ENCODE results near the gene LRMDA. TPM values are rescaled to one million over a fixed set of nuclear protein-coding genes. Genes with fewer than 3 reads are reported as not detected.

The LRMDA gene
- total RNA-seq, 1 experiment from 2014 or later: not detected

DNA sequence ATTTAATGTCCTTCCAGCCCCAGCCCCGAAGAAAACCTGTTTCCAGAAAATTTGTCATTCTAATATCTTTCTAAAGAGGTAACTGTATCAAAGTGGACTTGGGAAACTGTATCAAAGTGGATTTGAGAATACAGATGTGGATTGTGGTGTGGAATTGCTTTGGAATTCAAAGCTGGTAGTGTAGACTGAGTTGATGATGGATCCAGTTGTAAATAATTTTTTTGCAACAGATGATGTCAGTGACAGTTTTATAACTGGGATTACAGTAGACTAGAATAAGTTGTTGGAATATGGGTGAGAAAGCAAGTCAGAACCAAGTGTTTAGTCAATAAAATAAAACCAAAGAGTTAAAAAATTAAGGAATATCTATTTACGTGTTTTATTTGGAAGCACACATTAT lies 202.1 kb downstream of the LRMDA start:
- H3K4me3 ChIP-seq (ENCODE audit: low read depth, low read length, poor library complexity, severe bottlenecking): no peak overlapping the region
- TF ChIP-seq, protein P1, sequence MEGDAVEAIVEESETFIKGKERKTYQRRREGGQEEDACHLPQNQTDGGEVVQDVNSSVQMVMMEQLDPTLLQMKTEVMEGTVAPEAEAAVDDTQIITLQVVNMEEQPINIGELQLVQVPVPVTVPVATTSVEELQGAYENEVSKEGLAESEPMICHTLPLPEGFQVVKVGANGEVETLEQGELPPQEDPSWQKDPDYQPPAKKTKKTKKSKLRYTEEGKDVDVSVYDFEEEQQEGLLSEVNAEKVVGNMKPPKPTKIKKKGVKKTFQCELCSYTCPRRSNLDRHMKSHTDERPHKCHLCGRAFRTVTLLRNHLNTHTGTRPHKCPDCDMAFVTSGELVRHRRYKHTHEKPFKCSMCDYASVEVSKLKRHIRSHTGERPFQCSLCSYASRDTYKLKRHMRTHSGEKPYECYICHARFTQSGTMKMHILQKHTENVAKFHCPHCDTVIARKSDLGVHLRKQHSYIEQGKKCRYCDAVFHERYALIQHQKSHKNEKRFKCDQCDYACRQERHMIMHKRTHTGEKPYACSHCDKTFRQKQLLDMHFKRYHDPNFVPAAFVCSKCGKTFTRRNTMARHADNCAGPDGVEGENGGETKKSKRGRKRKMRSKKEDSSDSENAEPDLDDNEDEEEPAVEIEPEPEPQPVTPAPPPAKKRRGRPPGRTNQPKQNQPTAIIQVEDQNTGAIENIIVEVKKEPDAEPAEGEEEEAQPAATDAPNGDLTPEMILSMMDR (conservative IDR thresholded peaks at IDR 0.05; ENCODE audit: low read depth, low read length): no peak
- TF ChIP-seq EZH2 (IDR thresholded peaks at IDR 0.05; ENCODE audit: borderline replicate concordance, low read depth, low read length, poor library complexity, severe bottlenecking): no peak
- CTCF ChIA-PET: no interaction called here
- intact Hi-C loops (cut with micrococcal nuclease; ENCODE audit: unreplicated experiment): no loop called here
- peaks cover 33% of the 10 kb centered on the region for H3K27me3 ChIP-seq (replicated peaks; ENCODE audit: insufficient read depth, low read depth, low read length, poor library complexity)
- H3K9me3 ChIP-seq (ENCODE audit: low read depth, low read length, poor library complexity, severe bottlenecking): no peaks in the 10 kb centered on the region
- H3K27ac ChIP-seq (ENCODE audit: low read depth, low read length, poor library complexity, severe bottlenecking): no peak overlapping the region
- DNase-seq (ENCODE audit: low spot score): no peak
- no peaks in the 10 kb centered on the region for H3K4me1 ChIP-seq (ENCODE audit: insufficient read depth, low read length, poor library complexity, severe bottlenecking)
- no peaks in the 10 kb centered on the region for H3K36me3 ChIP-seq (ENCODE audit: insufficient read depth, low read length, poor library complexity, severe bottlenecking)
- no TSS peak for BruUV-seq (replicated peaks)
- POLR2A ChIA-PET (ENCODE audit: low non-redundant PET): no interaction called here

DNA sequence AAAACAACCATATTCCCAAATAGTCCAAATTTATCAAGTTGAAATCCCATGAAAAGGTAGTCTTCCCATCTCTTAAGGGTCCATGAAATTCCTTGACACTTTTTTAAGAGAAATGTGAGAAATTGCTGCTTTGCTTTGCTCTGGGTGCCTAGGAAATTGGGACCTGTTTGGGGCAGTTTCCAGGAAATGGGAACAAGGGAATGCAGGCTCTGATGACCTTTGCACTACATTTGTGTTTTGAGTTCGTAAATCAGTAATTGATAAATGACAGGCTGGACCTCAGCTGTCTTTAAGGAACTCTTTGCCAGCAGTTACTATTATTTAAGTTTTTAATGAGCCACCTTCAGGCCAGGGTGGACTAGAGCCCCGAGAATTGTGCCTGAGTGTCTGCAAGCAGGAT lies 203.5 kb downstream of the LRMDA start:
- Histone ChIP-seq H3K4me1 (ENCODE audit: insufficient read depth, low read length, poor library complexity, severe bottlenecking) (no peaks in the 10 kb centered on the region), H3K36me3 (ENCODE audit: insufficient read depth, low read length, poor library complexity, severe bottlenecking) (no peaks in the 10 kb centered on the region), H3K27me3 (replicated peaks; ENCODE audit: insufficient read depth, low read depth, low read length, poor library complexity) (peaks cover 40% of the 10 kb centered on the region), H3K9me3 (ENCODE audit: low read depth, low read length, poor library complexity, severe bottlenecking) (no peaks in the 10 kb centered on the region), H3K4me3 (ENCODE audit: low read depth, low read length, poor library complexity, severe bottlenecking) (no peak overlapping the region), H3K27ac (ENCODE audit: low read depth, low read length, poor library complexity, severe bottlenecking) (no peak overlapping the region)
- ChIA-PET POLR2A (ENCODE audit: low non-redundant PET) (no interaction called here), CTCF (no interaction called here)
- BruUV-seq (replicated peaks): no TSS peak
- intact Hi-C loops (cut with micrococcal nuclease; ENCODE audit: unreplicated experiment): no loop called here
- TF ChIP-seq EZH2 (IDR thresholded peaks at IDR 0.05; ENCODE audit: borderline replicate concordance, low read depth, low read length, poor library complexity, severe bottlenecking): no peak
- TF ChIP-seq, protein P1 (conservative IDR thresholded peaks at IDR 0.05; ENCODE audit: low read depth, low read length): no peak
- DNase-seq (ENCODE audit: low spot score): no peak

DNA sequence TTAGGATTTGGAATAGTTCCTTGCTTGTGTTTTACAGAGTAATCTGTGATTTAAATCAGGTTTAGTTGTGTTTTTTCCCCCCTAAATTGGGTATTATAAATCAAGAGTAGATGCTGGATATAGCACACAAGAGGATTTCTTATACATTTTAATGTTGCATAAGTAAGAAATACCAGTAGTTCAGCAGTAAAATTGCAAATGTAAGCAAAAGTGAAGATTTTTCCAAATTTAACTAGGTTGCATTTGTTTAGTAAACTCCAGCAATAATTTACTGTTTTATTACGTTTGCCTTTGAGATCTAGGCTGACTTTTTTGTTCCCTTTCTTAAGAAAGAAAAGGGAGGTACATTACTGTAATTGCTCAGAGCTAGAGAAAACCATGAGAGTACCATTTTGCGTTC lies 207.3 kb downstream of the LRMDA start:
- TF ChIP-seq EZH2 (IDR thresholded peaks at IDR 0.05; ENCODE audit: borderline replicate concordance, low read depth, low read length, poor library complexity, severe bottlenecking): no peak
- intact Hi-C loops (cut with micrococcal nuclease; ENCODE audit: unreplicated experiment): no loop called here
- DNase-seq (ENCODE audit: low spot score): no peak
- Histone ChIP-seq H3K4me3 (ENCODE audit: low read depth, low read length, poor library complexity, severe bottlenecking) (no peak overlapping the region), H3K27ac (ENCODE audit: low read depth, low read length, poor library complexity, severe bottlenecking) (no peak overlapping the region), H3K27me3 (replicated peaks; ENCODE audit: insufficient read depth, low read depth, low read length, poor library complexity) (peaks cover 50% of the 10 kb centered on the region), H3K36me3 (ENCODE audit: insufficient read depth, low read length, poor library complexity, severe bottlenecking) (no peaks in the 10 kb centered on the region), H3K4me1 (ENCODE audit: insufficient read depth, low read length, poor library complexity, severe bottlenecking) (no peaks in the 10 kb centered on the region), H3K9me3 (ENCODE audit: low read depth, low read length, poor library complexity, severe bottlenecking) (no peaks in the 10 kb centered on the region)
- no TSS peak for BruUV-seq (replicated peaks)
- ChIA-PET CTCF (no interaction called here), POLR2A (ENCODE audit: low non-redundant PET) (no interaction called here)

DNA sequence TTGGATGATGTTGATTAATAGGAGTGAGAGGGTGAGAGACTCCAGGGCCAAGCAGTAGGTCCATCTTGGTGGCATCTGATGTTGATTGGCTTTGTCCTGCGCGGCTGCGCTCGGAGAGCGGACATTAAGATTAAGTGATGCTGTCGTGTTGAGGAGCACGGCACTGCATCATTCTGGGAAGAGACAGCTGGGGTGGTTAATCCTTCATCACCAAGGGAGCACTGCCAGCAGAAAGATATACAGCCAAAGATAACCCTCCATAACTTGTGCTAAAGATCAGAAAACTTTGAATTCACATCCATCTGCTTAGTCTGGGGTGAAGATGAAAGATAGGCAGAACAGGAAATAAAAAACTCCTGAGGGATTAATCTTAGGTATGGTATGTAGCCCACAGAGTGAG lies 208.3 kb downstream of the LRMDA start:
- Histone ChIP-seq H3K27me3 (replicated peaks; ENCODE audit: insufficient read depth, low read depth, low read length, poor library complexity) (peaks cover 50% of the 10 kb centered on the region), H3K4me3 (ENCODE audit: low read depth, low read length, poor library complexity, severe bottlenecking) (no peak overlapping the region), H3K9me3 (ENCODE audit: low read depth, low read length, poor library complexity, severe bottlenecking) (no peaks in the 10 kb centered on the region), H3K27ac (ENCODE audit: low read depth, low read length, poor library complexity, severe bottlenecking) (no peak overlapping the region), H3K4me1 (ENCODE audit: insufficient read depth, low read length, poor library complexity, severe bottlenecking) (no peaks in the 10 kb centered on the region), H3K36me3 (ENCODE audit: insufficient read depth, low read length, poor library complexity, severe bottlenecking) (no peaks in the 10 kb centered on the region)
- POLR2A ChIA-PET (ENCODE audit: low non-redundant PET): no interaction called here
- no TSS peak for BruUV-seq (replicated peaks)
- intact Hi-C loops (cut with micrococcal nuclease; ENCODE audit: unreplicated experiment): no loop called here
- no peak for DNase-seq (ENCODE audit: low spot score)
- CTCF ChIA-PET: no interaction called here
- TF ChIP-seq, protein P1 (conservative IDR thresholded peaks at IDR 0.05; ENCODE audit: low read depth, low read length): no peak
- TF ChIP-seq EZH2 (IDR thresholded peaks at IDR 0.05; ENCODE audit: borderline replicate concordance, low read depth, low read length, poor library complexity, severe bottlenecking): no peak
